ENCODE data around the gene PSMG4.

The PSMG4 gene

GRCh38 chr6:3260772-3261517, 2.2 kb downstream of the PSMG4 start:
- Histone ChIP-seq H3K9me2 (replicated peaks; ENCODE audit: insufficient read depth, low read length) (no peaks in the 10 kb centered on the region), H3K27ac (ENCODE audit: low read length) (no peak overlapping the region), H4K20me1 (ENCODE audit: insufficient read depth, low read length) (peaks cover 5% of the 10 kb centered on the region; the same call in 1 of the 2 replicates), H3K9ac (ENCODE audit: low read length) (no peak overlapping the region), H3K4me1 (ENCODE audit: low read length) (0 out of 2 replicates have a peak, but pooled peaks cover 9% of the 10 kb centered on the region), H3K4me2 (ENCODE audit: low read depth, low read length) (peak overlapping the region; percentile 37; the same call in 1 of the 2 replicates), H3F3A (ENCODE audit: insufficient read depth, low read length) (no peaks in the 10 kb centered on the region), H3K27me3 (replicated peaks; ENCODE audit: insufficient read depth, low read length) (peaks cover 6% of the 10 kb centered on the region; the same call in 1 of the 2 replicates), H3K36me3 (replicated peaks; ENCODE audit: insufficient read depth, low read length) (peaks cover 8% of the 10 kb centered on the region; the same call in 1 of the 2 replicates), H3K79me2 (ENCODE audit: low read length) (peaks cover 70% of the 10 kb centered on the region), H3K9me3 (replicated peaks; ENCODE audit: insufficient read depth, low read length) (no peaks in the 10 kb centered on the region), H2AFZ (ENCODE audit: low read length) (no peak overlapping the region), H3K4me3 (ENCODE audit: low read length) (no peak overlapping the region)
- DNase-seq = no peak
- no peak for TF ChIP-seq EZH2 (optimal IDR thresholded peaks at IDR 0.05; ENCODE audit: low read depth, low read length)
- no peak for TF ChIP-seq CTCF (IDR thresholded peaks at IDR 0.05; ENCODE audit: low read length)
- no peak for TF ChIP-seq EZH2phosphoT487 (IDR thresholded peaks at IDR 0.05; ENCODE audit: low read length)

- peaks cover 8% of the 10 kb centered on the region; the same call in 1 of the 2 replicates for H3K36me3 ChIP-seq (replicated peaks; ENCODE audit: insufficient read depth, low read length)
These were observed 2.7 kb downstream of the PSMG4 start for GRCh38 chr6:3261518-3261820.

DNA sequence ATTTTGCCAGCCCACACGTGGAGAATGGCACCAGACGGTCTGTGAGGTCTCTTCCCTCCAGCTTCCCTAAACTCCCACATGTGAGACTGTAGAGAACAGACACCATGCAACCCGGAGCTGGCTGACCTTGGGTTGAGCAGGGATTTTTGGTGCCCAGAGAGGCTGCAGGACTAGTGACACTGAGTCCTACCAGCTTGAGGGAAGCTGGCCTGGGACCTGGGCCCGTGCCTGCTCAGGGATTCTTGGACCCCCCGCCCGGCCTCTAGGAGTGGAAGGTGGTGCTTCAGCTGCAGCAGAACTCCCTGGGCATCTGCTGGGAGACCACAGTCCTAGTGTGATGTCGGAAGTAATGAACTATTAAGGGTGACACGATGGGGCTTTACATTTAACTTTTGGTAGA, 3.2 kb downstream of the PSMG4 start:
- H3K4me3 ChIP-seq (ENCODE audit: low read length) = no peak overlapping the region
- TF ChIP-seq EZH2phosphoT487 (IDR thresholded peaks at IDR 0.05; ENCODE audit: low read length) (no peak), CTCF (IDR thresholded peaks at IDR 0.05; ENCODE audit: low read length) (no peak), EZH2 (optimal IDR thresholded peaks at IDR 0.05; ENCODE audit: low read depth, low read length) (no peak)
- no peaks in the 10 kb centered on the region for H3K9me3 ChIP-seq (replicated peaks; ENCODE audit: insufficient read depth, low read length)
- H3K9me2 ChIP-seq (replicated peaks; ENCODE audit: insufficient read depth, low read length) = no peaks in the 10 kb centered on the region
- H3K27ac ChIP-seq (ENCODE audit: low read length) = no peak overlapping the region
- no peak overlapping the region for H2AFZ ChIP-seq (ENCODE audit: low read length)
- no peak overlapping the region for H3K4me2 ChIP-seq (ENCODE audit: low read depth, low read length)
- H3F3A ChIP-seq (ENCODE audit: insufficient read depth, low read length) = no peaks in the 10 kb centered on the region
- H3K9ac ChIP-seq (ENCODE audit: low read length) = no peak overlapping the region
- no peak for DNase-seq
- H3K4me1 ChIP-seq (ENCODE audit: low read length) = 0 out of 2 replicates have a peak, but pooled peaks cover 9% of the 10 kb centered on the region
- peaks cover 76% of the 10 kb centered on the region for H3K79me2 ChIP-seq (ENCODE audit: low read length)
- H4K20me1 ChIP-seq (ENCODE audit: insufficient read depth, low read length) = peaks cover 5% of the 10 kb centered on the region; the same call in 1 of the 2 replicates
- peaks cover 6% of the 10 kb centered on the region; the same call in 1 of the 2 replicates for H3K27me3 ChIP-seq (replicated peaks; ENCODE audit: insufficient read depth, low read length)
- H3K36me3 ChIP-seq (replicated peaks; ENCODE audit: insufficient read depth, low read length) = peaks cover 8% of the 10 kb centered on the region; the same call in 1 of the 2 replicates

More at GRCh38 chr6:3261518-3261820, 2.7 kb downstream of the PSMG4 start:
- H3F3A ChIP-seq (ENCODE audit: insufficient read depth, low read length) = no peaks in the 10 kb centered on the region
- peaks cover 6% of the 10 kb centered on the region; the same call in 1 of the 2 replicates for H3K27me3 ChIP-seq (replicated peaks; ENCODE audit: insufficient read depth, low read length)
- no peaks in the 10 kb centered on the region for H3K9me3 ChIP-seq (replicated peaks; ENCODE audit: insufficient read depth, low read length)
- 0 out of 2 replicates have a peak, but pooled peaks cover 9% of the 10 kb centered on the region for H3K4me1 ChIP-seq (ENCODE audit: low read length)
- no peak overlapping the region for H3K4me3 ChIP-seq (ENCODE audit: low read length)
- DNase-seq = no peak
- peaks cover 5% of the 10 kb centered on the region; the same call in 1 of the 2 replicates for H4K20me1 ChIP-seq (ENCODE audit: insufficient read depth, low read length)
- H3K4me2 ChIP-seq (ENCODE audit: low read depth, low read length) = no peak overlapping the region
- no peak overlapping the region for H3K27ac ChIP-seq (ENCODE audit: low read length)
- peaks cover 75% of the 10 kb centered on the region for H3K79me2 ChIP-seq (ENCODE audit: low read length)
- H3K9me2 ChIP-seq (replicated peaks; ENCODE audit: insufficient read depth, low read length) = no peaks in the 10 kb centered on the region
- TF ChIP-seq EZH2phosphoT487 (IDR thresholded peaks at IDR 0.05; ENCODE audit: low read length) = no peak
- no peak for TF ChIP-seq EZH2 (optimal IDR thresholded peaks at IDR 0.05; ENCODE audit: low read depth, low read length)
- TF ChIP-seq CTCF (IDR thresholded peaks at IDR 0.05; ENCODE audit: low read length) = no peak
- H2AFZ ChIP-seq (ENCODE audit: low read length) = no peak overlapping the region
- H3K9ac ChIP-seq (ENCODE audit: low read length) = no peak overlapping the region

All from MM.1S (cell line).